ENCODE measurements around the gene RELN. TPM values are rescaled to one million over a fixed set of nuclear protein-coding genes. Genes with fewer than 3 reads are reported as not detected.

RELN gene
- total and polyA plus RNA-seq, 10 of the 15 experiments (the other 5 are each of a cell fraction or from before 2014, with no cell fraction given), result 0.11 to 0.21 TPM; not detected in 8

GRCh38 chr7:103765901-103766300 is 223.6 kb downstream of the RELN start:
- intact Hi-C loops (cut with micrococcal nuclease; ENCODE audit: unreplicated experiment), result no loop called here
- H3K27me3 ChIP-seq (replicated peaks in 1 of 2; ENCODE audit: control insufficient read depth in 2 of 2, insufficient read depth in 2 of 2, low read length in 1 of 2), result no peaks in the 10 kb centered on the region
- POLR2A ChIA-PET, result no interaction called here
- 28% methylated on average over 3 of the region's 3 CpGs for WGBS (ENCODE audit: insufficient coverage, insufficient replicate concordance, low lambda C conversion rate, missing lambda C conversion rate)
- SMC1A ChIA-PET (ENCODE audit: uncharacterized antibody, unreplicated experiment), result no interaction called here
- DNase-seq (ENCODE audit: low read depth, low spot score), result no peak
- in situ Hi-C loops (cut with MboI), result no loop called here
- H3K36me3 ChIP-seq (ENCODE audit: control insufficient read depth in 2 of 2, insufficient read depth in 2 of 2, low read length in 1 of 2), result no peaks in the 10 kb centered on the region
- no peak for FAIRE-seq
- RAD21 ChIA-PET (ENCODE audit: unreplicated experiment), result no interaction called here
- no peak overlapping the region for H2AFZ ChIP-seq (ENCODE audit: control insufficient read depth, low read depth, low read length)
- TF ChIP-seq ZNF207 (IDR thresholded peaks at IDR 0.05; ENCODE audit: borderline replicate concordance) (no peak), SP1 (IDR thresholded peaks at IDR 0.05; ENCODE audit: low read depth, low read length) (no peak), CREB1 (IDR thresholded peaks at IDR 0.05; ENCODE audit: low read depth) (no peak)
- no peaks in the 10 kb centered on the region for H4K20me1 ChIP-seq (ENCODE audit: control insufficient read depth, insufficient read depth)
- H3K27ac ChIP-seq (ENCODE audit: control insufficient read depth, insufficient read depth), result no peak overlapping the region
- H3K79me2 ChIP-seq (ENCODE audit: control insufficient read depth, insufficient read depth, low read length), result no peaks in the 10 kb centered on the region
- BruUV-seq (replicated peaks), result no TSS peak
- CTCF ChIA-PET, result no interaction called here
- H3K9ac ChIP-seq (ENCODE audit: control insufficient read depth, insufficient read depth, low read length), result no peak overlapping the region
- no peak for ATAC-seq
- H3K9me3 ChIP-seq (replicated peaks; ENCODE audit: control insufficient read depth, insufficient read depth, low read length), result no peaks in the 10 kb centered on the region
- no peak overlapping the region for H3K4me2 ChIP-seq (ENCODE audit: control insufficient read depth, insufficient read depth)
- no peak overlapping the region for H3K4me3 ChIP-seq
- H3K4me1 ChIP-seq (ENCODE audit: control insufficient read depth, insufficient read depth, low read length), result no peaks in the 10 kb centered on the region

- DNase-seq (ENCODE audit: low read depth, low spot score) (no peak), ATAC-seq (no peak), FAIRE-seq (no peak)
- Histone ChIP-seq H3K27ac (ENCODE audit: control insufficient read depth, insufficient read depth) (no peak overlapping the region), H3K27me3 (replicated peaks in 1 of 2; ENCODE audit: control insufficient read depth in 2 of 2, insufficient read depth in 2 of 2, low read length in 1 of 2) (no peaks in the 10 kb centered on the region), H2AFZ (ENCODE audit: control insufficient read depth, low read depth, low read length) (no peak overlapping the region), H3K36me3 (ENCODE audit: control insufficient read depth in 2 of 2, insufficient read depth in 2 of 2, low read length in 1 of 2) (no peaks in the 10 kb centered on the region), H3K9ac (ENCODE audit: control insufficient read depth, insufficient read depth, low read length) (no peak overlapping the region), H3K9me3 (replicated peaks; ENCODE audit: control insufficient read depth, insufficient read depth, low read length) (no peaks in the 10 kb centered on the region), H3K4me2 (ENCODE audit: control insufficient read depth, insufficient read depth) (no peak overlapping the region), H3K79me2 (ENCODE audit: control insufficient read depth, insufficient read depth, low read length) (no peaks in the 10 kb centered on the region), H4K20me1 (ENCODE audit: control insufficient read depth, insufficient read depth) (no peaks in the 10 kb centered on the region), H3K4me3 (no peak overlapping the region), H3K4me1 (ENCODE audit: control insufficient read depth, insufficient read depth, low read length) (no peaks in the 10 kb centered on the region)
- no TSS peak for BruUV-seq (replicated peaks)
- WGBS (ENCODE audit: insufficient coverage, insufficient replicate concordance, low lambda C conversion rate, missing lambda C conversion rate), result 32% methylated on average over 8 of the region's 8 CpGs
- in situ Hi-C loops (cut with MboI), result no loop called here
- ChIA-PET SMC1A (ENCODE audit: uncharacterized antibody, unreplicated experiment) (no interaction called here), CTCF (no interaction called here), RAD21 (ENCODE audit: unreplicated experiment) (no interaction called here), POLR2A (no interaction called here)
- intact Hi-C loops (cut with micrococcal nuclease; ENCODE audit: unreplicated experiment), result no loop called here
- TF ChIP-seq YY1 (IDR thresholded peaks at IDR 0.05; ENCODE audit: low read depth, low read length), result no peak
- TF ChIP-seq RB1 (IDR thresholded peaks at IDR 0.05; ENCODE audit: borderline replicate concordance), result no peak
- no peak for TF ChIP-seq BCLAF1 (IDR thresholded peaks at IDR 0.05)
- no peak for TF ChIP-seq BHLHE40 (IDR thresholded peaks at IDR 0.05; ENCODE audit: borderline replicate concordance in 1 of 2, low read depth in 2 of 2, low read length in 1 of 2)
- TF ChIP-seq IKZF2 (IDR thresholded peaks at IDR 0.05), result no peak
- TF ChIP-seq NRF1 (conservative IDR thresholded peaks at IDR 0.05; ENCODE audit: low read depth, low read length), result no peak
- TF ChIP-seq PAX5 (IDR thresholded peaks at IDR 0.05; ENCODE audit: borderline replicate concordance, low read depth, low read length), result no peak
- TF ChIP-seq USF2 (IDR thresholded peaks at IDR 0.05; ENCODE audit: borderline replicate concordance, low read depth, low read length), result no peak
Observed at GRCh38 chr7:103764901-103765300, 224.6 kb downstream of the RELN start.

All from GM12878 (cell line).